A549 (cell line): ENCODE data around the gene CEP112. TPM values are rescaled to one million over a fixed set of nuclear protein-coding genes. Genes with fewer than 3 reads are reported as not detected.

Experiments
- ATAC-seq, 2 experiments: fragments of 200-7000 bp in 1 of 2; fragments of >200 bp in 1 of 2; cut with Nextera tagmentation in 1 of 2; cut with Tn5 transposase in 1 of 2; 3 replicates each; pipeline versions ENCODE4 v1.8.0 to v1.9.1; 2018 to 2020; ENCODE audit warnings: mild to moderate bottlenecking in 1 of 2, moderate library complexity in 1 of 2
- CTCF ChIA-PET: fragments of 300-600 bp; sonication (Branson Sonifier 250); formaldehyde crosslinking; extraction: SDS; loops from one replicate; lab custom pipeline; 2021; ENCODE audit warnings: antibody characterized with exemption, inconsistent platforms; lab: Yijun Ruan, JAX
- POLR2A ChIA-PET: fragments of 350-600 bp; formaldehyde crosslinking; extraction: SDS; loops from one replicate; lab custom pipeline; 2021; ENCODE audit warnings: antibody characterized with exemption, inconsistent platforms; lab: Yijun Ruan, JAX
- DNase-seq, 2 experiments: peaks; one replicate each; pipeline versions ENCODE4 v3.0.0 to v3.0.0-alpha.2; 2011 to 2016; ENCODE audit warnings: low read depth in 1 of 2, low spot score in 1 of 2
- FAIRE-seq: peaks from 2 replicates; lab custom pipeline; 2011; peaks lifted over from hg19 to GRCh38; lab: Jason Lieb, UNC
- H3K27ac ChIP-seq, 2 experiments: fragments of >200 bp; sonication (Bioruptor Twin); formaldehyde crosslinking; 3 replicates each; pipeline ENCODE4 v1.5.1; 2016 to 2017
- H3K4me1 ChIP-seq: fragments of >200 bp; sonication (Bioruptor Twin); formaldehyde crosslinking; 3 replicates; pipeline ENCODE4 v1.6.1; 2016
- H3K4me2 ChIP-seq: fragments of >200 bp; sonication (Bioruptor Twin); formaldehyde crosslinking; 3 replicates; pipeline ENCODE4 v1.6.1; 2016
- H3K4me3 ChIP-seq: fragments of >200 bp; sonication (Bioruptor Twin); formaldehyde crosslinking; 3 replicates; pipeline ENCODE4 v1.5.1; 2016
- H3K9me3 ChIP-seq: fragments of >200 bp; sonication (Bioruptor Twin); formaldehyde crosslinking; 3 replicates; pipeline ENCODE4 v1.6.1; 2016
- CBX2 ChIP-seq: fragments of 200-600 bp; sonication (generic); IDR thresholded peaks from 2 replicates; pipeline ENCODE4 v1.6.1; 2016; ENCODE audit warnings: low read depth, mild to moderate bottlenecking, borderline replicate concordance
- CHD2 ChIP-seq: fragments of 150-350 bp; IDR thresholded peaks from 2 replicates; pipeline ENCODE4 v1.6.1; 2014; ENCODE audit warnings: low read length; ENCODE audit not compliant: partially characterized antibody
- FOXS1 ChIP-seq: fragments of 250-450 bp; sonication (Bioruptor Pico); IDR thresholded peaks from 2 replicates; pipeline ENCODE4 v1.5.0; 2020; ENCODE audit warnings: mild to moderate bottlenecking, moderate library complexity
- HMGXB4 ChIP-seq: fragments of 250-450 bp; sonication (Bioruptor Pico); IDR thresholded peaks from 2 replicates; pipeline ENCODE4 v1.5.0; 2021; ENCODE audit warnings: mild to moderate bottlenecking, moderate library complexity, borderline replicate concordance
- HOXB13 ChIP-seq: fragments of 250-450 bp; sonication (Bioruptor Pico); IDR thresholded peaks from 2 replicates; pipeline ENCODE4 v1.5.0; 2020; ENCODE audit warnings: low read depth, mild to moderate bottlenecking, moderate library complexity
- KDM5A ChIP-seq: fragments of 200-600 bp; sonication (generic); IDR thresholded peaks from 2 replicates; pipeline ENCODE4 v1.6.1; 2016; ENCODE audit warnings: antibody characterized with exemption, mild to moderate bottlenecking
- MAFK ChIP-seq: fragments of 450-650 bp; IDR thresholded peaks from 2 replicates; pipeline ENCODE4 v1.6.1; 2014; ENCODE audit not compliant: partially characterized antibody
- MYC ChIP-seq: IDR thresholded peaks from 2 replicates; pipeline ENCODE4 v1.6.1; 2012; ENCODE audit warnings: mild to moderate bottlenecking, inconsistent platforms, low read length, improper control_type of control experiment, borderline replicate concordance
- NPAS2 ChIP-seq: fragments of 250-450 bp; sonication (Bioruptor Pico); IDR thresholded peaks from 2 replicates; pipeline ENCODE4 v1.8.0; 2022; ENCODE audit warnings: mild to moderate bottlenecking, moderate library complexity, borderline replicate concordance
- PHF8 ChIP-seq: fragments of 200-600 bp; sonication (generic); IDR thresholded peaks from 2 replicates; pipeline ENCODE4 v1.6.1; 2016; ENCODE audit warnings: low read depth, mild to moderate bottlenecking, antibody characterized with exemption, moderate library complexity, borderline replicate concordance
- POLR2AphosphoS2 ChIP-seq: conservative IDR thresholded peaks from 2 replicates; pipeline ENCODE4 v1.6.1; 2012; ENCODE audit warnings: low read length, improper control_type of control experiment, inconsistent platforms
- RARB ChIP-seq: fragments of 250-450 bp; sonication (Bioruptor Pico); IDR thresholded peaks from 2 replicates; pipeline ENCODE4 v1.8.0; 2021; ENCODE audit warnings: mild to moderate bottlenecking, moderate library complexity
- RCOR1 ChIP-seq: fragments of 150-350 bp; IDR thresholded peaks from 2 replicates; pipeline ENCODE4 v1.6.1; 2014; ENCODE audit warnings: antibody characterized with exemption, low read length, low read depth
- RNF2 ChIP-seq: fragments of 200-600 bp; sonication (generic); IDR thresholded peaks from 2 replicates; pipeline ENCODE4 v1.6.1; 2016; ENCODE audit warnings: low read depth, mild to moderate bottlenecking, antibody characterized with exemption, moderate library complexity, borderline replicate concordance
- SMC3 ChIP-seq: fragments of >200 bp; sonication (Bioruptor Twin); formaldehyde crosslinking; IDR thresholded peaks from 3 replicates; pipeline ENCODE4 v1.6.1; 2018; ENCODE audit warnings: inconsistent platforms
- TP53 ChIP-seq: fragments of 250-450 bp; sonication (Bioruptor Pico); IDR thresholded peaks from 2 replicates; pipeline ENCODE4 v1.5.0; 2021; ENCODE audit warnings: mild to moderate bottlenecking, moderate library complexity
- ZC3H11A ChIP-seq: fragments of 450-650 bp; IDR thresholded peaks from 2 replicates; pipeline ENCODE4 v1.6.1; 2014; ENCODE audit warnings: antibody characterized with exemption, mild to moderate bottlenecking
- WGBS: methylation state at CpG from one replicate; pipeline ENCODE4 v1.1.6; 2017; ENCODE audit errors: missing lambda C conversion rate; 5-methylcytosine and 5-hydroxymethylcytosine counted together
- polyA plus RNA-seq, 4 experiments: library from polyadenylated mRNA; depleted of rRNA in 3 of 4; stranded (reverse); fragments of >200 nt; fragmentation: RNase III in 1 of 4; extraction: RNeasy Plus Mini Kit Qiagen cat#74134 plus additional on column Dnase treatment in 1 of 4; gene quantifications; 2 replicates in 3 of 4; 3 replicates in 1 of 4; pipeline ENCODE4 v1.2.3, GENCODE V29; 2011 to 2017
- TF ChIP-seq, protein P1 (sequence below): IDR thresholded peaks from 2 replicates; pipeline ENCODE4 v1.6.1; 2012; ENCODE audit warnings: low read depth, borderline replicate concordance
- TF ChIP-seq, protein P2 (sequence below): fragments of 450-650 bp; IDR thresholded peaks from 2 replicates; pipeline ENCODE4 v1.6.1; 2014; ENCODE audit warnings: antibody characterized with exemption
- TF ChIP-seq, protein P3 (sequence below): fragments of 150-350 bp; IDR thresholded peaks from 2 replicates; pipeline ENCODE4 v1.6.1; 2014; ENCODE audit warnings: low read depth, mild to moderate bottlenecking, low read length
- TF ChIP-seq, protein P4 (sequence below): fragments of >200 bp; sonication (Bioruptor Twin); formaldehyde crosslinking; IDR thresholded peaks from 3 replicates; pipeline ENCODE4 v1.5.1; 2016

The CEP112 gene
- polyA plus RNA-seq, 2 of the 4 experiments (the other 2 are of a cell fraction): 9.6 to 15.2 TPM

DNA sequence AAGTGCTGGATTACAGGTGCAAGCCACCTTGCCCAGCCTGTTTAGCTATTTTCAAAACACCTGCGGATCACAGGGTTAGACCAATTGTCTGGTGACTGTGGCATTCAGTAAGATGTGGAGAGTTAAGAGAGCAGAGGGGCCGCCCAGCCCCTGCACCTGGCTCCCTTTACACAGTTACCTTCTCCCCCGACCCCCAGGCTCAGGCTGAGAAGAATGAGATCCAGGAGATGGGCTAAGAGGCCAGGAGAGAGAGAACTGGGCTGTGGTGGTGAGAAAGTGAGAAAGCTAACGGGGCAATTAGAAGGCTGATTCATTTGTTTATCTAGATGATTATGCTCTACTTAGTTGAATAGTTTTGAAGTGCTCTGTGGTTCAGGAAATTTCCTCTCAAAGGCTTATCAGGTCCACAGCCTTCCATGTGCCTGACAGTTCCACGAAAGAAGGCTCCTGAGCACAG lies 562.7 kb downstream of the CEP112 start (continued):
- TF ChIP-seq, protein P1, sequence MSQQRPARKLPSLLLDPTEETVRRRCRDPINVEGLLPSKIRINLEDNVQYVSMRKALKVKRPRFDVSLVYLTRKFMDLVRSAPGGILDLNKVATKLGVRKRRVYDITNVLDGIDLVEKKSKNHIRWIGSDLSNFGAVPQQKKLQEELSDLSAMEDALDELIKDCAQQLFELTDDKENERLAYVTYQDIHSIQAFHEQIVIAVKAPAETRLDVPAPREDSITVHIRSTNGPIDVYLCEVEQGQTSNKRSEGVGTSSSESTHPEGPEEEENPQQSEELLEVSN: no peak
- TF ChIP-seq, protein P2, sequence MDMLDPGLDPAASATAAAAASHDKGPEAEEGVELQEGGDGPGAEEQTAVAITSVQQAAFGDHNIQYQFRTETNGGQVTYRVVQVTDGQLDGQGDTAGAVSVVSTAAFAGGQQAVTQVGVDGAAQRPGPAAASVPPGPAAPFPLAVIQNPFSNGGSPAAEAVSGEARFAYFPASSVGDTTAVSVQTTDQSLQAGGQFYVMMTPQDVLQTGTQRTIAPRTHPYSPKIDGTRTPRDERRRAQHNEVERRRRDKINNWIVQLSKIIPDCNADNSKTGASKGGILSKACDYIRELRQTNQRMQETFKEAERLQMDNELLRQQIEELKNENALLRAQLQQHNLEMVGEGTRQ: no peak

GRCh38 chr17:65628644-65629036 lies 563.3 kb downstream of the CEP112 start:
- H3K27ac ChIP-seq: peak overlapping the region; percentile 47 to 62
- FAIRE-seq (peak; percentile 49), ATAC-seq (no peak; a peak in 2 of 6 replicates), DNase-seq (no peak)
- POLR2A ChIA-PET: interaction anchor here (1.1 kb wide), 1 partner anchor 45 kb away, joined by 3 read pairs; no protein-coding TSS in a partner anchor
- H3K4me1 ChIP-seq: peaks cover 35% of the 10 kb centered on the region
- peak overlapping the region; percentile 76 for H3K4me2 ChIP-seq
- WGBS: 27% methylated on average over 8 of the region's 8 CpGs
- TF ChIP-seq MYC (no peak), CBX2 (no peak), RNF2 (no peak), FOXS1 (no peak), KDM5A (no peak), CHD2 (no peak), TP53 (no peak), HOXB13 (CRISPR knock-in tag) (no peak), MAFK (no peak), SMC3 (no peak), NPAS2 (CRISPR knock-in tag) (no peak), POLR2AphosphoS2 (no peak), RCOR1 (no peak), ZC3H11A (no peak), PHF8 (no peak), HMGXB4 (CRISPR knock-in tag) (no peak), RARB (CRISPR knock-in tag) (no peak)
- TF ChIP-seq, protein P3, sequence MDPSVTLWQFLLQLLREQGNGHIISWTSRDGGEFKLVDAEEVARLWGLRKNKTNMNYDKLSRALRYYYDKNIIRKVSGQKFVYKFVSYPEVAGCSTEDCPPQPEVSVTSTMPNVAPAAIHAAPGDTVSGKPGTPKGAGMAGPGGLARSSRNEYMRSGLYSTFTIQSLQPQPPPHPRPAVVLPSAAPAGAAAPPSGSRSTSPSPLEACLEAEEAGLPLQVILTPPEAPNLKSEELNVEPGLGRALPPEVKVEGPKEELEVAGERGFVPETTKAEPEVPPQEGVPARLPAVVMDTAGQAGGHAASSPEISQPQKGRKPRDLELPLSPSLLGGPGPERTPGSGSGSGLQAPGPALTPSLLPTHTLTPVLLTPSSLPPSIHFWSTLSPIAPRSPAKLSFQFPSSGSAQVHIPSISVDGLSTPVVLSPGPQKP: no peak
- TF ChIP-seq, protein P4, sequence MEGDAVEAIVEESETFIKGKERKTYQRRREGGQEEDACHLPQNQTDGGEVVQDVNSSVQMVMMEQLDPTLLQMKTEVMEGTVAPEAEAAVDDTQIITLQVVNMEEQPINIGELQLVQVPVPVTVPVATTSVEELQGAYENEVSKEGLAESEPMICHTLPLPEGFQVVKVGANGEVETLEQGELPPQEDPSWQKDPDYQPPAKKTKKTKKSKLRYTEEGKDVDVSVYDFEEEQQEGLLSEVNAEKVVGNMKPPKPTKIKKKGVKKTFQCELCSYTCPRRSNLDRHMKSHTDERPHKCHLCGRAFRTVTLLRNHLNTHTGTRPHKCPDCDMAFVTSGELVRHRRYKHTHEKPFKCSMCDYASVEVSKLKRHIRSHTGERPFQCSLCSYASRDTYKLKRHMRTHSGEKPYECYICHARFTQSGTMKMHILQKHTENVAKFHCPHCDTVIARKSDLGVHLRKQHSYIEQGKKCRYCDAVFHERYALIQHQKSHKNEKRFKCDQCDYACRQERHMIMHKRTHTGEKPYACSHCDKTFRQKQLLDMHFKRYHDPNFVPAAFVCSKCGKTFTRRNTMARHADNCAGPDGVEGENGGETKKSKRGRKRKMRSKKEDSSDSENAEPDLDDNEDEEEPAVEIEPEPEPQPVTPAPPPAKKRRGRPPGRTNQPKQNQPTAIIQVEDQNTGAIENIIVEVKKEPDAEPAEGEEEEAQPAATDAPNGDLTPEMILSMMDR: no peak
- CTCF ChIA-PET: no interaction called here
- H3K9me3 ChIP-seq: no peaks in the 10 kb centered on the region
- peak overlapping the region; percentile 13; the same call in 1 of the 3 replicates for H3K4me3 ChIP-seq
